HCT116 (cell line): Measurements from ENCODE around the gene NUP43. TPM values are rescaled to one million over a fixed set of nuclear protein-coding genes. Genes with fewer than 3 reads are reported as not detected.

Experiments
- ATAC-seq: fragments of 200-7000 bp; cut with Tn5 transposase; 2 replicates; pipeline ENCODE4 v1.9.1; 2020; ENCODE audit warnings: mild to moderate bottlenecking, moderate library complexity
- BruUV-seq: library from RNA; stranded (reverse); fragments of 400-500 nt; replicated peaks from 2 replicates; lab custom pipeline; 2021; lab: Mats Ljungman, UMichigan
- CTCF ChIA-PET: fragments of 300-600 bp; sonication (Branson Sonifier 250); formaldehyde crosslinking; loops from one replicate; lab custom pipeline; 2021; ENCODE audit warnings: antibody characterized with exemption; lab: Charles Lee
- POLR2A ChIA-PET: fragments of 300-600, 350-600 bp; sonication (Branson Sonifier 250); formaldehyde crosslinking; loops from one replicate; lab custom pipeline; 2021; ENCODE audit warnings: antibody characterized with exemption; lab: Charles Lee
- RAD21 ChIA-PET, 2 experiments: fragments of 300-600 bp; sonication (Branson Sonifier 250); formaldehyde crosslinking; loops; one replicate each; lab custom pipeline; 2023; ENCODE audit warnings: low total read pairs in 2 of 2; ENCODE audit not compliant: uncharacterized antibody in 2 of 2, unreplicated experiment in 2 of 2, low non-redundant PET in 1 of 2; lab: Charles Lee
- DNase-seq: peaks from one replicate; pipeline ENCODE4 v3.0.0-alpha.2; 2010; ENCODE audit warnings: low read depth, low spot score
- H2AFZ ChIP-seq: fragments of 200-600 bp; shearing (Covaris generic), sonication (generic); 2 replicates; pipeline ENCODE4 v1.6.1; 2017; ENCODE audit warnings: low read depth, mixed run types, mixed read lengths, antibody characterized with exemption, low read length; ENCODE audit not compliant: poor library complexity, severe bottlenecking
- H3K27ac ChIP-seq: 2 replicates; pipeline ENCODE4 v1.5.1; 2012; ENCODE audit warnings: low read depth, low read length
- H3K27me3 ChIP-seq: fragments of 200-600 bp; sonication (generic); 2 replicates; pipeline ENCODE4 v1.6.1; 2016; ENCODE audit warnings: mixed run types, low read length, mixed read lengths; ENCODE audit not compliant: insufficient read depth
- H3K36me3 ChIP-seq, 2 experiments: fragments of 200-500 bp in 1 of 2; fragments of 200-600 bp in 1 of 2; sonication (Bioruptor generic) in 1 of 2; sonication (generic) in 1 of 2; 2 replicates each; pipeline versions ENCODE4 v1.5.1 to v1.6.1; 2014 to 2016; ENCODE audit warnings: low read length in 2 of 2, inconsistent platforms in 1 of 2, mixed read lengths in 1 of 2, mixed run types in 1 of 2; ENCODE audit not compliant: insufficient read depth in 2 of 2, control insufficient read depth in 1 of 2
- H3K4me1 ChIP-seq, 2 experiments: fragments of 200-600 bp in 1 of 2; sonication (generic) in 1 of 2; 2 replicates each; pipeline versions ENCODE4 v1.5.1 to v1.6.1; 2012 to 2017; ENCODE audit warnings: low read length in 2 of 2, inconsistent platforms in 1 of 2, mild to moderate bottlenecking in 1 of 2, mixed read lengths in 1 of 2, mixed run types in 1 of 2, moderate library complexity in 1 of 2; ENCODE audit not compliant: insufficient read depth in 2 of 2, control insufficient read depth in 1 of 2
- H3K4me2 ChIP-seq: fragments of 200-600 bp; sonication (generic); 2 replicates; pipeline ENCODE4 v1.6.1; 2017; ENCODE audit warnings: mixed run types, low read length, mixed read lengths
- H3K4me3 ChIP-seq, 2 experiments: fragments of 200-600 bp in 1 of 2; sonication (generic) in 1 of 2; replicated peaks in 1 of 2; 2 replicates each; pipeline ENCODE4 v1.5.1; 2011 to 2016; ENCODE audit warnings: low read length in 2 of 2, control low read depth in 1 of 2, low read depth in 1 of 2, mild to moderate bottlenecking in 1 of 2, mixed read lengths in 1 of 2, mixed run types in 1 of 2
- H3K79me2 ChIP-seq: fragments of 200-600 bp; sonication (generic); 2 replicates; pipeline ENCODE4 v1.6.1; 2017; ENCODE audit warnings: mild to moderate bottlenecking, mixed run types, low read length, moderate library complexity, mixed read lengths; ENCODE audit not compliant: insufficient read depth
- H3K9ac ChIP-seq: fragments of 200-600 bp; sonication (generic); 2 replicates; pipeline ENCODE4 v1.6.1; 2016; ENCODE audit warnings: low read length, mixed read lengths
- H3K9me2 ChIP-seq: fragments of 200-600 bp; sonication (generic), shearing (Covaris generic); 2 replicates; pipeline ENCODE4 v1.6.1; 2017; ENCODE audit warnings: mixed run types, mild to moderate bottlenecking, moderate library complexity; ENCODE audit not compliant: insufficient read depth
- H3K9me3 ChIP-seq, 2 experiments: fragments of 200-500 bp in 1 of 2; fragments of 200-600 bp in 1 of 2; sonication (Bioruptor generic) in 1 of 2; sonication (generic) in 1 of 2; 2 replicates each; pipeline ENCODE4 v1.6.1; 2014 to 2017; ENCODE audit warnings: low read length in 2 of 2, mixed read lengths in 2 of 2, inconsistent platforms in 1 of 2, low read depth in 1 of 2, mild to moderate bottlenecking in 1 of 2, mixed run types in 1 of 2, moderate library complexity in 1 of 2; ENCODE audit not compliant: control insufficient read depth in 1 of 2, insufficient read depth in 1 of 2
- H4K20me1 ChIP-seq: fragments of 200-600 bp; sonication (generic), shearing (Covaris generic); 2 replicates; pipeline ENCODE4 v1.6.1; 2017; ENCODE audit warnings: mixed run types, mild to moderate bottlenecking, moderate library complexity; ENCODE audit not compliant: insufficient read depth
- EGR1 ChIP-seq: IDR thresholded peaks from 2 replicates; pipeline ENCODE4 v1.6.1; 2012; ENCODE audit warnings: low read depth
- EZH2 ChIP-seq: fragments of 200-600 bp; sonication (generic); IDR thresholded peaks from 2 replicates; pipeline ENCODE4 v1.6.1; 2017; ENCODE audit warnings: antibody characterized with exemption, mixed run types
- POLR2AphosphoS5 ChIP-seq: IDR thresholded peaks from 2 replicates; pipeline ENCODE4 v1.6.1; 2011; ENCODE audit warnings: mild to moderate bottlenecking, low read depth, low read length, moderate library complexity
- RAD21 ChIP-seq: IDR thresholded peaks from 2 replicates; pipeline ENCODE4 v1.6.1; 2012; ENCODE audit warnings: low read depth, mild to moderate bottlenecking
- SRF ChIP-seq: IDR thresholded peaks from 2 replicates; pipeline ENCODE4 v1.6.1; 2012; ENCODE audit warnings: low read depth
- YY1 ChIP-seq: IDR thresholded peaks from 2 replicates; pipeline ENCODE4 v1.6.1; 2011; ENCODE audit warnings: low read length, low read depth, moderate library complexity, mild to moderate bottlenecking; ENCODE audit not compliant: insufficient replicate concordance; ENCODE audit errors: extremely low read depth
- ZNF274 ChIP-seq: fragments of 200-500 bp; sonication (Bioruptor generic); IDR thresholded peaks from 2 replicates; pipeline ENCODE4 v1.6.1; 2014; ENCODE audit warnings: mild to moderate bottlenecking, low read depth, low read length, inconsistent platforms
- intact Hi-C: fragments of 100-400 bp; cut with micrococcal nuclease; formaldehyde crosslinking; loops from 2 replicates; pipeline ENCODE4 v1.10.0; 2022
- total RNA-seq: library from RNA; stranded (reverse); gene quantifications from one replicate; pipeline ENCODE4 v1.2.1, GENCODE V29; 2021; ENCODE audit not compliant: unreplicated experiment
- TF ChIP-seq, protein P1 (sequence below): IDR thresholded peaks from 2 replicates; pipeline ENCODE4 v1.6.1; 2012; ENCODE audit warnings: low read depth

NUP43 gene
- total RNA-seq, 1 experiment from 2014 or later, result 51.0 TPM

DNA sequence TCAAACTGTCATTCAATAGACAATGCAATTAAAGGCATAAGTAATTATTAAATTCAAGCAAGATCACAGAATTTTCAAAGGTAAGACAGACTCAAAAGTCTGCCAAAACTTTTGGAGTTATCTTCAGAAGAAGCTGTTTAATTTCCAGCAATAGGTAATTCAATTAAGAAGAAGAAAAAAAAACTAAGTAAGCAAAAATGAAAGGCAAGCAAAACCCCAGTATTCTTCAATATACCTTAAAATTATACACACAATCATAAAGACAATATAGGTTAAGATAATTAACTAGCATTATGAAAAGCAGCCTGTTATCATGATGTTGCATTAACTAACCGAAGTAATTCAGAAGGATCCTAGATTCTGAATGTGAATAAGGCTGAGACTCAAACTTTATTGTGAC is 31.9 kb downstream of the NUP43 start:
- peaks cover 13% of the 10 kb centered on the region; the same call in 1 of the 2 replicates for H4K20me1 ChIP-seq
- no peak overlapping the region for H3K4me2 ChIP-seq
- ChIA-PET POLR2A (no interaction called here), RAD21 (no interaction called here), CTCF (no interaction called here)
- no peaks in the 10 kb centered on the region for H3K27me3 ChIP-seq
- no peak for DNase-seq
- no peak for ATAC-seq
- H3K79me2 ChIP-seq, result peaks cover 89% of the 10 kb centered on the region
- no peak overlapping the region for H3K27ac ChIP-seq
- intact Hi-C loops, result no loop called here
- no peaks in the 10 kb centered on the region for H3K9me3 ChIP-seq
- no peak for TF ChIP-seq YY1
- TF ChIP-seq, protein P1, sequence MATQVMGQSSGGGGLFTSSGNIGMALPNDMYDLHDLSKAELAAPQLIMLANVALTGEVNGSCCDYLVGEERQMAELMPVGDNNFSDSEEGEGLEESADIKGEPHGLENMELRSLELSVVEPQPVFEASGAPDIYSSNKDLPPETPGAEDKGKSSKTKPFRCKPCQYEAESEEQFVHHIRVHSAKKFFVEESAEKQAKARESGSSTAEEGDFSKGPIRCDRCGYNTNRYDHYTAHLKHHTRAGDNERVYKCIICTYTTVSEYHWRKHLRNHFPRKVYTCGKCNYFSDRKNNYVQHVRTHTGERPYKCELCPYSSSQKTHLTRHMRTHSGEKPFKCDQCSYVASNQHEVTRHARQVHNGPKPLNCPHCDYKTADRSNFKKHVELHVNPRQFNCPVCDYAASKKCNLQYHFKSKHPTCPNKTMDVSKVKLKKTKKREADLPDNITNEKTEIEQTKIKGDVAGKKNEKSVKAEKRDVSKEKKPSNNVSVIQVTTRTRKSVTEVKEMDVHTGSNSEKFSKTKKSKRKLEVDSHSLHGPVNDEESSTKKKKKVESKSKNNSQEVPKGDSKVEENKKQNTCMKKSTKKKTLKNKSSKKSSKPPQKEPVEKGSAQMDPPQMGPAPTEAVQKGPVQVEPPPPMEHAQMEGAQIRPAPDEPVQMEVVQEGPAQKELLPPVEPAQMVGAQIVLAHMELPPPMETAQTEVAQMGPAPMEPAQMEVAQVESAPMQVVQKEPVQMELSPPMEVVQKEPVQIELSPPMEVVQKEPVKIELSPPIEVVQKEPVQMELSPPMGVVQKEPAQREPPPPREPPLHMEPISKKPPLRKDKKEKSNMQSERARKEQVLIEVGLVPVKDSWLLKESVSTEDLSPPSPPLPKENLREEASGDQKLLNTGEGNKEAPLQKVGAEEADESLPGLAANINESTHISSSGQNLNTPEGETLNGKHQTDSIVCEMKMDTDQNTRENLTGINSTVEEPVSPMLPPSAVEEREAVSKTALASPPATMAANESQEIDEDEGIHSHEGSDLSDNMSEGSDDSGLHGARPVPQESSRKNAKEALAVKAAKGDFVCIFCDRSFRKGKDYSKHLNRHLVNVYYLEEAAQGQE, result no peak
- TF ChIP-seq EZH2, result no peak
- TF ChIP-seq ZNF274, result no peak
- TF ChIP-seq SRF, result no peak
- no peak for TF ChIP-seq POLR2AphosphoS5
- no peak for TF ChIP-seq EGR1
- no peak for TF ChIP-seq RAD21
- BruUV-seq, result no TSS peak
- peaks cover 4 to 19% of the 10 kb centered on the region in 2 experiments; a peak in 3 of 4 replicates for H3K4me1 ChIP-seq
- no peaks in the 10 kb centered on the region for H3K36me3 ChIP-seq
- H3K9me2 ChIP-seq, result no peaks in the 10 kb centered on the region
- H3K9ac ChIP-seq, result no peak overlapping the region
- no peak overlapping the region for H2AFZ ChIP-seq
- H3K4me3 ChIP-seq, result no peak overlapping the region
